K562 (cell line): ENCODE data around the gene TSHZ1. TPM values are rescaled to one million over a fixed set of nuclear protein-coding genes. Genes with fewer than 3 reads are reported as not detected.

Source experiments
- ATAC-seq: fragments of 200-7000 bp; cut with Tn5 transposase; 3 replicates; pipeline ENCODE4 v1.9.1; 2020; ENCODE audit warnings: moderate library complexity
- BruUV-seq: library from RNA; stranded (reverse); fragments of 400-500 nt; replicated peaks from 2 replicates; lab custom pipeline; 2021; lab: Mats Ljungman, UMichigan
- CTCF ChIA-PET: fragments of 300-600 bp; formaldehyde crosslinking; extraction: SDS; loops from one replicate; lab custom pipeline; 2021; ENCODE audit warnings: low intra/inter-chr PET ratio; lab: Yijun Ruan, JAX
- POLR2A ChIA-PET: fragments of 300-600, 350-650 bp; sonication (Branson Sonifier 250); formaldehyde crosslinking; extraction: SDS; loops from one replicate; lab custom pipeline; 2021; ENCODE audit warnings: antibody characterized with exemption, inconsistent platforms; lab: Yijun Ruan, JAX
- DNase-seq, 4 experiments: peaks; one replicate each; pipeline versions ENCODE4 v3.0.0 to v3.0.0-alpha.2; 2011 to 2018; ENCODE audit warnings: low spot score in 3 of 4, mixed read lengths in 3 of 4; ENCODE audit errors: extremely low read depth in 1 of 4
- FAIRE-seq: peaks from 2 replicates; lab custom pipeline; 2011; peaks lifted over from hg19 to GRCh38; lab: Jason Lieb, UNC
- H2AFZ ChIP-seq: 2 replicates; pipeline ENCODE4 v1.6.0; 2011; ENCODE audit warnings: low read depth, low read length, control low read depth, inconsistent platforms
- H3K27ac ChIP-seq: fragments of 200-600 bp; 3 replicates; pipeline ENCODE4 v1.8.0; 2011; ENCODE audit warnings: low read depth, mild to moderate bottlenecking, control low read depth, inconsistent platforms, low read length, moderate library complexity, mixed read lengths; ENCODE audit errors: extremely low read depth
- H3K27me3 ChIP-seq, 2 experiments: fragments of 300-600 bp in 1 of 2; 2 replicates in 1 of 2; 3 replicates in 1 of 2; pipeline versions ENCODE4 v1.6.0 to v1.8.0; 2011; ENCODE audit warnings: inconsistent platforms in 2 of 2, low read length in 2 of 2, mild to moderate bottlenecking in 1 of 2, mixed read lengths in 1 of 2, moderate library complexity in 1 of 2; ENCODE audit not compliant: control insufficient read depth in 2 of 2, insufficient read depth in 2 of 2
- H3K36me3 ChIP-seq: fragments of 300-600 bp; 3 replicates; pipeline ENCODE4 v1.8.0; 2011; ENCODE audit warnings: mild to moderate bottlenecking, low read length, inconsistent platforms; ENCODE audit not compliant: control insufficient read depth, insufficient read depth
- H3K4me1 ChIP-seq, 2 experiments: fragments of 200-600 bp in 1 of 2; replicated peaks in 1 of 2; 2 replicates in 1 of 2; 3 replicates in 1 of 2; pipeline versions ENCODE4 v1.5.1 to v1.8.0; 2011; ENCODE audit warnings: inconsistent platforms in 2 of 2, low read length in 2 of 2, mild to moderate bottlenecking in 1 of 2, mixed read lengths in 1 of 2, moderate library complexity in 1 of 2; ENCODE audit not compliant: control insufficient read depth in 2 of 2, insufficient read depth in 2 of 2
- H3K4me2 ChIP-seq: 2 replicates; pipeline ENCODE4 v1.6.1; 2011; ENCODE audit warnings: low read length, control low read depth, inconsistent platforms, mixed read lengths; ENCODE audit not compliant: insufficient read depth
- H3K4me3 ChIP-seq: fragments of 200-600 bp; sonication (generic), shearing (Covaris generic); 2 replicates; pipeline ENCODE4 v1.5.1; 2016; ENCODE audit warnings: control low read depth, inconsistent platforms
- H3K79me2 ChIP-seq: fragments of 200-600 bp; 3 replicates; pipeline ENCODE4 v1.8.0; 2011; ENCODE audit warnings: low read length, inconsistent platforms; ENCODE audit not compliant: control insufficient read depth, insufficient read depth
- H3K9ac ChIP-seq, 2 experiments: 2 replicates each; pipeline versions ENCODE4 v1.6.0 to v1.6.1; 2011; ENCODE audit warnings: low read depth in 2 of 2, low read length in 2 of 2, control low read depth in 1 of 2, inconsistent platforms in 1 of 2, mild to moderate bottlenecking in 1 of 2, mixed read lengths in 1 of 2; ENCODE audit not compliant: insufficient read depth in 1 of 2
- H3K9me1 ChIP-seq: one replicate; pipeline ENCODE4 v1.6.0; 2011; ENCODE audit warnings: inconsistent platforms, mild to moderate bottlenecking, low read length, moderate library complexity; ENCODE audit not compliant: control insufficient read depth, insufficient read depth
- H3K9me3 ChIP-seq: replicated peaks from 2 replicates; pipeline ENCODE4 v1.5.1; 2011; ENCODE audit warnings: low read depth, low read length, inconsistent platforms; ENCODE audit not compliant: control insufficient read depth, insufficient read depth
- H4K20me1 ChIP-seq: replicated peaks from 2 replicates; pipeline ENCODE4 v1.6.1; 2011; ENCODE audit warnings: low read length, inconsistent platforms, mixed read lengths; ENCODE audit not compliant: control insufficient read depth, insufficient read depth
- CBX8 ChIP-seq: fragments of 200-600 bp; sonication (generic); IDR thresholded peaks from 2 replicates; pipeline ENCODE4 v1.6.1; 2012; ENCODE audit warnings: borderline replicate concordance, mixed run types, low read depth, mild to moderate bottlenecking, moderate library complexity, mixed read lengths, low read length, control low read depth, inconsistent platforms; ENCODE audit not compliant: poor library complexity, severe bottlenecking; ENCODE audit errors: extremely low read depth
- DNMT1 ChIP-seq: fragments of 450-650 bp; IDR thresholded peaks from 2 replicates; pipeline ENCODE4 v1.6.1; 2016; ENCODE audit warnings: antibody characterized with exemption, mild to moderate bottlenecking
- IFI16 ChIP-seq: fragments of 250-450 bp; sonication (Bioruptor Pico); IDR thresholded peaks from 2 replicates; pipeline ENCODE4 v2.1.2; 2022; ENCODE audit warnings: mild to moderate bottlenecking, inconsistent platforms
- KAT2B ChIP-seq: IDR thresholded peaks from one replicate; pipeline ENCODE4 v1.6.1; 2012; ENCODE audit warnings: low read depth, mild to moderate bottlenecking, control low read depth, inconsistent platforms, low read length, moderate library complexity
- LCOR ChIP-seq: sonication (generic); formaldehyde crosslinking; IDR thresholded peaks from 2 replicates; pipeline ENCODE4 v1.8.0; 2022; ENCODE audit warnings: mild to moderate bottlenecking, missing genetic modification reagents
- MAFK ChIP-seq: IDR thresholded peaks from 2 replicates; pipeline ENCODE4 v1.6.1; 2011; ENCODE audit warnings: low read length, improper control_type of control experiment
- MCM7 ChIP-seq, 2 experiments: fragments of 450-650 bp; IDR thresholded peaks; 2 replicates each; pipeline ENCODE4 v1.6.1; 2016 to 2018
- POLR2H ChIP-seq: IDR thresholded peaks from 2 replicates; pipeline ENCODE4 v1.6.1; 2016; ENCODE audit warnings: missing genetic modification characterization, low read depth, mild to moderate bottlenecking, control low read depth, missing compliant biosample characterization, moderate library complexity
- ZBTB9 ChIP-seq: fragments of 450-650 bp; formaldehyde crosslinking; IDR thresholded peaks from 2 replicates; pipeline ENCODE4 v1.4.0; 2020; ENCODE audit warnings: mild to moderate bottlenecking, moderate library complexity
- ZNF143 ChIP-seq: sonication (generic); formaldehyde crosslinking; IDR thresholded peaks from 2 replicates; pipeline ENCODE4 v1.9.0; 2022; ENCODE audit warnings: mild to moderate bottlenecking, missing genetic modification reagents
- ZNF311 ChIP-seq: fragments of 250-450 bp; sonication (Bioruptor Pico); IDR thresholded peaks from 2 replicates; pipeline ENCODE4 v1.4.0; 2020; ENCODE audit warnings: mild to moderate bottlenecking, moderate library complexity
- ZNF668 ChIP-seq: fragments of 250-450 bp; sonication (Bioruptor Pico); IDR thresholded peaks from 2 replicates; pipeline ENCODE4 v1.8.0; 2022; ENCODE audit warnings: mild to moderate bottlenecking, inconsistent platforms
- ZNF830 ChIP-seq: fragments of 250-450 bp; sonication (Bioruptor Pico); IDR thresholded peaks from 2 replicates; pipeline ENCODE4 v1.5.0; 2021; ENCODE audit warnings: mild to moderate bottlenecking
- WGBS: fragments of 100-300 bp; shearing (Covaris generic); methylation state at CpG from one replicate; pipeline ENCODE4 v1.1.6; 2016; ENCODE audit warnings: low coverage, mixed read lengths; ENCODE audit not compliant: insufficient coverage; ENCODE audit errors: missing lambda C conversion rate; 5-methylcytosine and 5-hydroxymethylcytosine counted together
- in situ Hi-C: fragments of 300-500 bp; cut with MboI; formaldehyde crosslinking; loops from 4 replicates; pipeline ENCODE4 v1.15.0; 2018; ENCODE audit warnings: inconsistent platforms, mixed read lengths
- intact Hi-C: fragments of 100-400 bp; cut with micrococcal nuclease; formaldehyde crosslinking; loops from 2 replicates; pipeline ENCODE4 v1.14.2; 2022
- polyA plus RNA-seq, 8 experiments: library from polyadenylated mRNA; depleted of rRNA in 4 of 8; stranded (reverse) in 5 of 8; unstranded in 3 of 8; fragments of >200 nt; fragmentation: Nextera tagmentation in 2 of 8; fragmentation: Illumina TruSeq in 1 of 8; extraction: Ambion mirVana in 2 of 8; extraction: Trizol in 1 of 8; gene quantifications; 2 replicates each; pipeline versions ENCODE4 v1.2.1 to v1.2.3, GENCODE V29; 2011 to 2014; ENCODE audit warnings: inconsistent platforms in 1 of 8, missing spikeins in 1 of 8
- total RNA-seq, 7 experiments: library from RNA; depleted of rRNA in 6 of 7; stranded (reverse); fragments of >200 nt in 6 of 7; fragmentation: Illumina TruSeq in 2 of 7; extraction: Trizol in 2 of 7; gene quantifications; 2 replicates each; pipeline versions ENCODE4 v1.2.1 to v1.2.3, GENCODE V29; 2011 to 2021; ENCODE audit warnings: low replicate concordance in 1 of 7
- TF ChIP-seq, protein P1 (sequence below): sonication (generic); formaldehyde crosslinking; IDR thresholded peaks from 2 replicates; pipeline ENCODE4 v1.9.0; 2022; ENCODE audit warnings: mild to moderate bottlenecking, missing genetic modification reagents
- TF ChIP-seq, protein P2 (sequence below): fragments of 150-350 bp; conservative IDR thresholded peaks from 2 replicates; pipeline ENCODE4 v1.6.1; 2014; ENCODE audit warnings: low read length
- TF ChIP-seq, protein P3 (sequence below): fragments of 250-450 bp; sonication (Bioruptor Pico); IDR thresholded peaks from 2 replicates; pipeline ENCODE4 v1.8.0; 2021; ENCODE audit warnings: moderate library complexity, mild to moderate bottlenecking, inconsistent platforms

Gene TSHZ1
- total and polyA plus RNA-seq, 9 of the 15 experiments (the other 6 are each of a cell fraction or from before 2014, with no cell fraction given): 1.1 to 7.2 (median 2.7) TPM

DNA sequence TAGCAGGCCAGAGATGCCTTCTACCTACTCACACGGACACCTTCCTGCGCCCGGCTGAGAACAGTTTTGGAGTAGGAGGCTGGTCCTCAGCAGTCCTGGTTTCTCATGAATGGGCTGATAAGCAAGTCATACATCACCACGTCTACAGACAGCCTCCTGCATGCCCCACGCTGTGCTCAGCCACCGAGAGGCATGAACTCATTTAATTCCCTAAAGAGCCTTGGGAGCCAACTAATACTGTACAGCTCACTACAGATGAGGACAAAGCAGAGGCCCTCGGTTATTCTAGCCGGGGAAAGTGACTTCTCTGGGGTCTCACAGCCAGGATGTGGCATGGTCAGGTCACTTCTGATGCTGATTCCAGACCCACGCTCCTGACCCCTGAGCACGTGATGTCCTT, 105.6 kb downstream of the TSHZ1 start:
- Histone ChIP-seq H3K9ac (no peak overlapping the region), H3K79me2 (no peaks in the 10 kb centered on the region), H3K27me3 (peaks cover 0 to 35% of the 10 kb centered on the region in 2 experiments; a peak in 2 of 5 replicates), H3K4me2 (no peak overlapping the region), H3K9me3 (no peaks in the 10 kb centered on the region), H3K27ac (no peak overlapping the region), H3K9me1 (no peaks in the 10 kb centered on the region), H4K20me1 (no peaks in the 10 kb centered on the region), H3K4me1 (no peaks in the 10 kb centered on the region; a peak in 1 of 5 replicates), H2AFZ (no peak overlapping the region), H3K36me3 (no peaks in the 10 kb centered on the region), H3K4me3 (no peak overlapping the region)
- intact Hi-C loops: no loop called here
- ChIA-PET POLR2A (interaction anchor here (0.6 kb wide), 1 partner anchor 529 kb away, joined by 4 read pairs; no protein-coding TSS in a partner anchor), CTCF (no interaction called here)
- FAIRE-seq (no peak), ATAC-seq (no peak), DNase-seq (no peak)
- 3% methylated on average over 5 of the region's 10 CpGs for WGBS
- no TSS peak for BruUV-seq
- in situ Hi-C loops: no loop called here
- no peak for TF ChIP-seq ZNF830 (CRISPR knock-in tag)
- TF ChIP-seq, protein P1, sequence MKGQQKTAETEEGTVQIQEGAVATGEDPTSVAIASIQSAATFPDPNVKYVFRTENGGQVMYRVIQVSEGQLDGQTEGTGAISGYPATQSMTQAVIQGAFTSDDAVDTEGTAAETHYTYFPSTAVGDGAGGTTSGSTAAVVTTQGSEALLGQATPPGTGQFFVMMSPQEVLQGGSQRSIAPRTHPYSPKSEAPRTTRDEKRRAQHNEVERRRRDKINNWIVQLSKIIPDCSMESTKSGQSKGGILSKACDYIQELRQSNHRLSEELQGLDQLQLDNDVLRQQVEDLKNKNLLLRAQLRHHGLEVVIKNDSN (CRISPR knock-in tag): no peak
- TF ChIP-seq CBX8: no peak
- no peak for TF ChIP-seq MAFK
- TF ChIP-seq, protein P2, sequence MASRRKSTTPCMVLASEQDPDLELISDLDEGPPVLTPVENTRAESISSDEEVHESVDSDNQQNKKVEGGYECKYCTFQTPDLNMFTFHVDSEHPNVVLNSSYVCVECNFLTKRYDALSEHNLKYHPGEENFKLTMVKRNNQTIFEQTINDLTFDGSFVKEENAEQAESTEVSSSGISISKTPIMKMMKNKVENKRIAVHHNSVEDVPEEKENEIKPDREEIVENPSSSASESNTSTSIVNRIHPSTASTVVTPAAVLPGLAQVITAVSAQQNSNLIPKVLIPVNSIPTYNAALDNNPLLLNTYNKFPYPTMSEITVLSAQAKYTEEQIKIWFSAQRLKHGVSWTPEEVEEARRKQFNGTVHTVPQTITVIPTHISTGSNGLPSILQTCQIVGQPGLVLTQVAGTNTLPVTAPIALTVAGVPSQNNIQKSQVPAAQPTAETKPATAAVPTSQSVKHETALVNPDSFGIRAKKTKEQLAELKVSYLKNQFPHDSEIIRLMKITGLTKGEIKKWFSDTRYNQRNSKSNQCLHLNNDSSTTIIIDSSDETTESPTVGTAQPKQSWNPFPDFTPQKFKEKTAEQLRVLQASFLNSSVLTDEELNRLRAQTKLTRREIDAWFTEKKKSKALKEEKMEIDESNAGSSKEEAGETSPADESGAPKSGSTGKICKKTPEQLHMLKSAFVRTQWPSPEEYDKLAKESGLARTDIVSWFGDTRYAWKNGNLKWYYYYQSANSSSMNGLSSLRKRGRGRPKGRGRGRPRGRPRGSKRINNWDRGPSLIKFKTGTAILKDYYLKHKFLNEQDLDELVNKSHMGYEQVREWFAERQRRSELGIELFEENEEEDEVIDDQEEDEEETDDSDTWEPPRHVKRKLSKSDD: no peak
- TF ChIP-seq ZBTB9 (CRISPR knock-in tag): no peak
- TF ChIP-seq ZNF143 (CRISPR knock-in tag): no peak
- TF ChIP-seq POLR2H: no peak
- TF ChIP-seq, protein P3, sequence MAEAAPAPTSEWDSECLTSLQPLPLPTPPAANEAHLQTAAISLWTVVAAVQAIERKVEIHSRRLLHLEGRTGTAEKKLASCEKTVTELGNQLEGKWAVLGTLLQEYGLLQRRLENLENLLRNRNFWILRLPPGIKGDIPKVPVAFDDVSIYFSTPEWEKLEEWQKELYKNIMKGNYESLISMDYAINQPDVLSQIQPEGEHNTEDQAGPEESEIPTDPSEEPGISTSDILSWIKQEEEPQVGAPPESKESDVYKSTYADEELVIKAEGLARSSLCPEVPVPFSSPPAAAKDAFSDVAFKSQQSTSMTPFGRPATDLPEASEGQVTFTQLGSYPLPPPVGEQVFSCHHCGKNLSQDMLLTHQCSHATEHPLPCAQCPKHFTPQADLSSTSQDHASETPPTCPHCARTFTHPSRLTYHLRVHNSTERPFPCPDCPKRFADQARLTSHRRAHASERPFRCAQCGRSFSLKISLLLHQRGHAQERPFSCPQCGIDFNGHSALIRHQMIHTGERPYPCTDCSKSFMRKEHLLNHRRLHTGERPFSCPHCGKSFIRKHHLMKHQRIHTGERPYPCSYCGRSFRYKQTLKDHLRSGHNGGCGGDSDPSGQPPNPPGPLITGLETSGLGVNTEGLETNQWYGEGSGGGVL (CRISPR knock-in tag): no peak
- TF ChIP-seq KAT2B: no peak
- no peak for TF ChIP-seq DNMT1
- TF ChIP-seq IFI16: no peak
- TF ChIP-seq LCOR (CRISPR knock-in tag): no peak
- TF ChIP-seq MCM7 (IDR thresholded peaks at IDR 0.05): no peak
- no peak for TF ChIP-seq ZNF311 (CRISPR knock-in tag)
- no peak for TF ChIP-seq ZNF668 (CRISPR knock-in tag)
